HG03378 (cell line): ENCODE data around the gene UBR3.
"Not testable (repeated sequence)": the region's sequence is repeated elsewhere in the genome, so short reads cannot be mapped to it uniquely, and the experiment has no call there.

Experiments
- ATAC-seq: cut with Tn5 transposase; IDR thresholded peaks from one replicate; pipeline ENCODE4 v1.9.1; 2021; ENCODE audit warnings: mild to moderate bottlenecking, moderate library complexity; ENCODE audit not compliant: unreplicated experiment

The UBR3 gene, protein sequence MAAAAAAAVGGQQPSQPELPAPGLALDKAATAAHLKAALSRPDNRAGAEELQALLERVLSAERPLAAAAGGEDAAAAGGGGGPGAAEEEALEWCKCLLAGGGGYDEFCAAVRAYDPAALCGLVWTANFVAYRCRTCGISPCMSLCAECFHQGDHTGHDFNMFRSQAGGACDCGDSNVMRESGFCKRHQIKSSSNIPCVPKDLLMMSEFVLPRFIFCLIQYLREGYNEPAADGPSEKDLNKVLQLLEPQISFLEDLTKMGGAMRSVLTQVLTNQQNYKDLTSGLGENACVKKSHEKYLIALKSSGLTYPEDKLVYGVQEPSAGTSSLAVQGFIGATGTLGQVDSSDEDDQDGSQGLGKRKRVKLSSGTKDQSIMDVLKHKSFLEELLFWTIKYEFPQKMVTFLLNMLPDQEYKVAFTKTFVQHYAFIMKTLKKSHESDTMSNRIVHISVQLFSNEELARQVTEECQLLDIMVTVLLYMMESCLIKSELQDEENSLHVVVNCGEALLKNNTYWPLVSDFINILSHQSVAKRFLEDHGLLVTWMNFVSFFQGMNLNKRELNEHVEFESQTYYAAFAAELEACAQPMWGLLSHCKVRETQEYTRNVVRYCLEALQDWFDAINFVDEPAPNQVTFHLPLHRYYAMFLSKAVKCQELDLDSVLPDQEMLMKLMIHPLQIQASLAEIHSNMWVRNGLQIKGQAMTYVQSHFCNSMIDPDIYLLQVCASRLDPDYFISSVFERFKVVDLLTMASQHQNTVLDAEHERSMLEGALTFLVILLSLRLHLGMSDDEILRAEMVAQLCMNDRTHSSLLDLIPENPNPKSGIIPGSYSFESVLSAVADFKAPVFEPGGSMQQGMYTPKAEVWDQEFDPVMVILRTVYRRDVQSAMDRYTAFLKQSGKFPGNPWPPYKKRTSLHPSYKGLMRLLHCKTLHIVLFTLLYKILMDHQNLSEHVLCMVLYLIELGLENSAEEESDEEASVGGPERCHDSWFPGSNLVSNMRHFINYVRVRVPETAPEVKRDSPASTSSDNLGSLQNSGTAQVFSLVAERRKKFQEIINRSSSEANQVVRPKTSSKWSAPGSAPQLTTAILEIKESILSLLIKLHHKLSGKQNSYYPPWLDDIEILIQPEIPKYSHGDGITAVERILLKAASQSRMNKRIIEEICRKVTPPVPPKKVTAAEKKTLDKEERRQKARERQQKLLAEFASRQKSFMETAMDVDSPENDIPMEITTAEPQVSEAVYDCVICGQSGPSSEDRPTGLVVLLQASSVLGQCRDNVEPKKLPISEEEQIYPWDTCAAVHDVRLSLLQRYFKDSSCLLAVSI (N-terminal part only)

DNA sequence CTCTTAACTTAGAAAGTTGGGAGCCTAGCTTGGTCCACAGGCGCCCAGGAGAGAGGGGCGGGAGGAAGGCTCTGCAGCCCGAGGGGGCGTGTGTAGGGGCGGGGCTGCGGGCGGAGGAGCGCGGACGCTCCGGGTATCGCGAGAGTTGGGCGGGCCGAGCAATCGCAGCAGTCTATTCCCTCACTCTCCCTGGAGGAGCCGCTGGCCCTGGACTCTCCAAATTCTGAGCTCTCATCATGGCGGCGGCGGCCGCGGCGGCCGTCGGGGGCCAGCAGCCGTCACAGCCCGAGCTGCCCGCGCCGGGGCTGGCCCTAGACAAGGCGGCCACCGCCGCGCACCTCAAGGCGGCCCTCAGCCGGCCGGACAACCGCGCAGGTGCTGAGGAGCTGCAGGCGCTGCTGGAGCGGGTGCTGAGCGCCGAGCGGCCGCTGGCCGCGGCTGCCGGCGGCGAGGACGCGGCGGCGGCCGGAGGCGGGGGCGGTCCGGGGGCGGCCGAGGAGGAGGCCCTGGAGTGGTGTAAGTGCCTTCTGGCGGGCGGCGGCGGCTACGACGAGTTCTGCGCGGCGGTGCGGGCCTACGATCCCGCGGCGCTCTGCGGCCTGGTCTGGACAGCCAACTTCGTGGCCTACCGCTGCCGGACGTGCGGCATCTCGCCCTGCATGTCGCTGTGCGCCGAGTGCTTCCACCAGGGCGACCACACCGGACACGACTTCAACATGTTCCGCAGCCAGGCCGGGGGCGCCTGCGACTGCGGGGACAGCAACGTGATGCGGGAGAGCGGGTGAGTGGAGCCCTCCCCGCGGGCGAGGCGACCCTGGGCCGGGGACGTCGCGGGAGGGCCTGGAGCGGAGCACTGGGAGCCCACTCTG lies at the start of gene UBR3:
Gene UBR3 (plus strand): TSS at position 183 of the 869 bp plus-strand sequence. CDS start 54 bp downstream, at position 237.
- ATAC-seq, result peak; percentile 80

DNA sequence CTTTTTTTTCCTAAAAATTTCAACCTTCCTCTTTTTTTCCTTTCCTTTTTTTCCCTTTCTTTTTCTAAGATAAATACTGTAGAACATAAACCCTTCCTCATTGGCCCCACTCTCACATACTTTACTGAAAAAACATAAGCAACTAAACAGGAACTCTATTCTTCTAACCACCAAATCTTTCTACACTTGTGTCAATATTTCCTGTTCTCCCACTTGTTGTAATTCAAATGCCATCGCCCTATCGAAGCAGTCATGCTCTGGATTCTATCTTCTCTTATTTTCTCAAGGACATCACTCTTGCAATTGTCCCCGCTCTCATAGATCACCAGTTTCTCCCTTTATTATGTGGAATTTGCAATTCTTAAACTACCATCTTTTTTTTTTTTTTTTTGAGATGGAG lies 48.8 kb upstream of the UBR3 start:
- no peak for ATAC-seq

DNA sequence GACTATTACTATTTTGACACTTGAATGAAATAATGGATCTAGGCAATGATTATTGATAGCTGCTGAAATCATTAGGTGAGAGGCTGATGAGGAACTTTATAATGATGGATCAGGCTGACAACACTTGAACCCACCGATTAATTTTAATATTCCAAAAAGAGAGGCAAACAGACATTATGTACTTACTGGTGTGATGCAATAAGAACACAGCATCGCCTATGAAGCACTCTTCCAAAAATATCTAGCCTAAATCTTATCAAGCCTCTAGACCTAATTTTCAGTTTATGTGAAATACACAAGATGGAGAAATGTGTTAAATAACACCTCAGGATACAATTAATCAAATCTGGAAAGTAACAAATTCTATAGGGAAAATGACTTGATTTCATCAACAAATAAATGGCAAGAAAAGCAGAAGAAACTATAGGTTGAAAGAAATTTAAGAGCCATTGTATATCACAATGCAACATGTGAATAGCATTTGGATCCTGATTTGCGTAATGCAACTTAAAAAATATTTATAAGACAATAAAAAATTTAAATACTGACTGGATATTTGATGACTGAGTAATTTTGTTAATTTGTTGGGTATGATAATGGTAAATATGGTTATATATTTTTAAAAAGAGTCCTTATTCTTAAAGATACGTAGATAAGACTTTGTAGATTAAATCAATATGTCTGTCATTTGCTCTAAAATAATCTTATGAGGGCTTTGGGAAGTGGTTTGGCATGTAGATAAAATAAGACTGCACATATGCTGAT lies 45.8 kb upstream of the UBR3 start:
- no peak for ATAC-seq

DNA sequence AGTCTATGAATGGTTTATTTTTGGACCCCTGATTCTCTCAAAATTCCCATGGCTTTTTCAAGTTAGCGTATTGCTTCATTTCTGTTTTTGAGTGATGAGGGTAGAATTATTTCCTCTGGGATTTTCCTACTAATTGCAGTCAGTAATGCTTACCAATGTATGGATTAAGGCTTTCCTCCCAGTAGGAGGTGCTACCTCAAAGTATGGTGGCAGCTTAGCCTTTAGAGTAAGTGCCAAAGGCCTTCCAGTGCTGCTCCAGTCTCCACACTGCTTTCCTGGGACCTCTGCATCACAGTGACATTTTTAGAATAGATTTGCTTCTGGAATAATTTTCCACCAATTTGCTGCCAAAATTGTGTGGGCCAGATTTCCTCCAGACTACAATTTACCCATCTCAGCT lies 44.7 kb upstream of the UBR3 start:
- ATAC-seq, result no peak

DNA sequence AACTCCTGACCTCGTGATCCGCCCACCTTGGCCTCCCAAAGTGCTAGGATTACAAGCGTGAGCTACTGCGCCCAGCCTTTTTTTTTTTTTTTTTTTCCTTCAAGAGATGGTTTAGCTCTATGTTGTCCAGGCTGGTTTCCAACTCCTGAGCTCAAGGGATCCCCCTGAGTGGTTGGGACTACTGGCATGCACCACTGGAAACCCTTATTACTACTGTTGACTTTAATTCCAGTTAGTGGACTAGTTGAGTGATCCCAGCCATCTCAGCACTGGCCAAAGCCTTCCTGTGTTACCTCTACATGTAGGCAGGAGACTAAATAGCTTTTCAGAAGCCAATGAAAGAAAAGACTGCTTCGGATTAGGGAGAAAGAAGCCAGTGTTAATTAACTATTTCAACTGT lies 36.7 kb upstream of the UBR3 start:
- ATAC-seq, result no peak

DNA sequence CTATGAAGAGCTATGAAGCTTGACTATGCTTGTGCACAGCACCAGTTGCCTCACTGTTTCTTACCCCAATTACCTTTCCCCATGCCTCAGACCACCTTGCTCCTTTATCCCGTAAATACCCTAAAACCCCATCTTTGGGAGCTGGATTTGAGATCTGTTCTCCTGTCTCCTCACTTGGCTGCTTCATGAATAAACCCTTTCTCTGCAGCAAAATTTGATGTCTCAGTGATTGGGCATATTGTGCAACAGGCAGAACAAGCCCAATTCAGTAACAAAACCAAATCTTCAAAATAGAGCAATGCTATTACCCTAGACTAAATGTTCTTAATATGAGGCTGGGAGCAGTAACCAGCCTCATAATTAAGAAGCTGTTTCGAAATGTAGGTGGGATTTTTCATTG lies 32.1 kb upstream of the UBR3 start:
- no peak for ATAC-seq

DNA sequence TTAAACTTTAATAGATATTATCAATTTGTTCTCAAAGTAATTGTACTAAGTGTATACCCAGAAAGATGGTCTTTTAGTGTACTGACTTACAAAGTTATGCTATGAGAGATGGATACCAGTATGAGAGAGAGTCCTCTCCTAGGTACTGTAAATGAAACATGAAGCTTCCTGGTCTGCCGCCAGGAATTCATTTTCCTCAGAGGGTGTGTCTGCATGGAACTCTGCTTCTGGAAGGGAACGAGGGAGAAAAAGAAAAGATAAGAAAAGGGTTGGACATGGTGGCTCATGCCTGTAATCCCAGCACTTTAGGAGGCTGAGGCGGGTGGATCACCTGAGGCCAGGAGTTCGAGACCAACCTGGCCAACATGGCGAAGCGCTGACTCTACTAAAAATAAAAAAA lies 30.8 kb upstream of the UBR3 start:
- ATAC-seq, result no peak

DNA sequence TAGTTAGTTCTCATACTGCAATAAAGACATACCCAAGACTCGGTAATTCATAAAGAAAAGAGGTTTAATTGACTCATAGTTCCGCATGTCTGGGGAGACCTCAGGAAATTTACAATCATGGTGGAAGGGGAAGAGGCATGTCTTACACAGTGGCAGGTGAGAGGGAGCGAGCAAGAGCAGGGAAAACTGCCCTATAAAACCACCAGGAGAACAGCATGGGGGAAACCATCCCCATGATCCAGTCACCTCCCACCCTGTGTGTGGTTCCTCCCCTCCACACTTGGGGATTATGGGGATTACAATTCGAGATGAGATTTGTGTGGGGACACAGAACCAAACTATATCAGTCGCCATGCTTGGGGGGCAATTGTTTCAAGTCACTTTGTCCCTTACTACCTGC lies 29.7 kb upstream of the UBR3 start:
- no peak for ATAC-seq

DNA sequence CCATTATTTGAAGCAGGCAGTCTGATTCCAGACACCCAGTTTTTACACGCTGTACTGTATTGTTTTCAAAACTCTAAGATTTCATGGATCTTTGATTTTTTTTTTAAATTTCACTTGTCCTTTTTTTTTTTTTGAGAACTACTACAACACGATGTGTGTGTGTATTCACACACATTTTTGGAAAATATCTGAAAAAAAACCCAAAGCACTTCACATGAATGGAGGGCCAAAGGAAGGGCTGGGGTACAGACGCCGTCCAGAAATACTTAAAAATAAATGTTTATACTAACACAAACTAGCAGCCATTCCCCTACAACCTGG lies 28.9 kb upstream of the UBR3 start:
- ATAC-seq, result no peak

DNA sequence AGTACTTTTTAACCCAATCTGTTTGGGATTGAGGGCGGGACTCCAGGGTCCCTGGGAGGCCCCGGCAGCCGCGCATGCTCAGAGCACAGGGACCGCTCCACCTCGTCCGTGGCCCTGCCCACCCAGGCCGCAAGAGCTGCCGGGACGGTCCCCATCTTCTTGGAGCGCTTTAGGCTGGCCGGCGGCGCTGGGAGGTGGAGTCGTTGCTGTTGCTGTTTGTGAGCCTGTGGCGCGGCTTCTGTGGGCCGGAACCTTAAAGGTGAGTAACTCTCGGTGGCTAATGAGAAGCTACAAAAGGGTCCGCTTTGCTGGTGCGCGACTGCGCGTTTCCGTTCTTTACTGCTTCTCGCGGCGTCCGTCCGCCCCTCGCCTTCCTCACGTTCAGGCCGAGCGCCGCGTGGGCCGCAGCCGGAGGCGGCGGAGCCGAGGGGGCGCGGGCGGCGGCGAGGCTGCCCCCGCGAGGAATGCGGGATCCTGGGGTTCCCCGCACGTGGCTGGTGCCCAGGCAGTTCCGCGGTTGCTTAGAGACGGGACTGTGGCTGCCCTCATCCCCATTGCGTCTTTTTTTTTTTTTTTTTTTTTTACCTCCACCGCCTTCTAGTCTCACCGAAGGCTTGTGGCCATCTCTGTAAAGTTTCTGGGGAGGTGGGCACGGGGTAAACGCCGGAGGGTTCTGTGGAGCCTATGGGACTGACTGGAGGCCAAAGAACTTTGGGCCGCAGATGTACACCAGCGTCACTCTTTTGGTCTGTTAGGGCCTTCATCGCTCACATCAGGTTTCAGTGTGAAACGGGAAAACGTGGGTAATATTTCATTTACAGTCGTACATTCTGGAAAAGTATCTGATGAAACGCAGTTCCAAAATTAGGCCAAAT lies 28.3 kb upstream of the UBR3 start, which contains the start of gene SSB:
Gene SSB (plus strand): TSS at position 154 of the 875 bp plus-strand sequence. CDS start 2,090 bp downstream, outside the sequence.
- peak; percentile 85 for ATAC-seq

DNA sequence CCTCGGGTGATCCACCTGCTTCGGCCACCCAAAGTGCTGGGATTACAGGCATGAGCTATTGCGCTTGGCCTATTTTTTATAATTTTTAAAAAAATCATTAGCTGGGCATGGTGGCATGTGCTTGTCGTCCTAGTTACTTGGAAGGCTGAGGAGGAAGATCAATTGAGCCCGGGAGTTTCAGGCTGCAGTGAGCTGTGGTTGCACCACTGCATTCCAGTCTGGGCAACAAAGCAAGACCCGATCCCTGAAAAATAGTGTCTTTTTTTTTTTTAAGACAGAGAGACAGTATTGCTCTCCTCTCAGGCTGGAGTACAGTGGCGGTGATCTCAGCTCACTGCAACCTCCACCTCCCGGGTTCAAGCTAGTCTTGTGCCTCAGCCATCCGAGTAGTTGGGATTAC lies 23.8 kb upstream of the UBR3 start:
- ATAC-seq, result no peak

DNA sequence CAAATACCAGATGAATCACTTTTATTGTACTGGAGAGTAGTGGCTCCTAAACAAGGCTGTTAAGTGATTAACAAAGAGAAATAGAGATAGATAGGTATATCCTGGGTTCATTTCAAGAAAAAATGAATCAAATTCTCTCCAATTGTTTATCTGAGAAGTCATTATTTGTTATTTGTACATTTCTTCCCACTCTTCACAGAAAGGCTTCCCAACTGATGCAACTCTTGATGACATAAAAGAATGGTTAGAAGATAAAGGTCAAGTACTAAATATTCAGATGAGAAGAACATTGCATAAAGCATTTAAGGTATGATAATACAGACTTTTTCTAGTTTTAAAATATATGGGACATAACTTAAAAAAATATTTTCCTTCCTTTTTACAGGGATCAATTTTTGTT lies 20.7 kb upstream of the UBR3 start:
- no peak for ATAC-seq

DNA sequence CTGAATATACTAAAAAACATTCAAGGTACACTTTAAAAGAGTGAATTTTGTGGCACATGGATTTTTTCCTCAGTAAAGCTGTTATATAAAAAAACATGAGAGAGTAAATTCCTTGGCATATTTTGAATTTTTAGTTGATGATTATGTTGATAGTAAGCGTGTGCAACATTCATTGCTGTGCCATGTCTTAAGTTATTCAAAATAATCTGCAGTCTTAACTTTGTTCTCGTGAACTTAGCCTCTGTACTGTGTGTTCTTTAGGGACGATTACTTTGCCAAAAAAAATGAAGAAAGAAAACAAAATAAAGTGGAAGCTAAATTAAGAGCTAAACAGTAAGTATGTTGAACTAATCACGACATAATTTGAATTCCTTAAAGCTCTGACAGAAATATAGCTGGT lies 19.0 kb upstream of the UBR3 start:
- no peak for ATAC-seq

DNA sequence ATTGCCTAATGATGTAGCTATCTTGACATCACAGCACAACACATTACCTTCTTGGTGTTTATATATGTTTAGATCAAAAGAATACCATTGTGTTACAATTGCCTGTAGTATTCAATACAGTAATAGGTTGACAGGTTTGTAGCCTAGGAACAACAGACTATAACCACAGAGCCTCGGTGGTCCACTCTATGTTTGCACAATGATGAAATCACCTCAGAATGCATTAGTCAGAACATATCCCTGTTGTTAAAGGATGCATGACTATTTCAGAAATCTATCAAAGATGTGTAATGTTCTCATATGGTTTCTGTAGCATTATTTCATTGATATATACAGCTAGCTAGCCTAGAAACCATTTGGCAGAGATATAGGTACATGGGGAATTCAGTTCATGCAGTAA lies 11.4 kb upstream of the UBR3 start:
- ATAC-seq, result no peak

DNA sequence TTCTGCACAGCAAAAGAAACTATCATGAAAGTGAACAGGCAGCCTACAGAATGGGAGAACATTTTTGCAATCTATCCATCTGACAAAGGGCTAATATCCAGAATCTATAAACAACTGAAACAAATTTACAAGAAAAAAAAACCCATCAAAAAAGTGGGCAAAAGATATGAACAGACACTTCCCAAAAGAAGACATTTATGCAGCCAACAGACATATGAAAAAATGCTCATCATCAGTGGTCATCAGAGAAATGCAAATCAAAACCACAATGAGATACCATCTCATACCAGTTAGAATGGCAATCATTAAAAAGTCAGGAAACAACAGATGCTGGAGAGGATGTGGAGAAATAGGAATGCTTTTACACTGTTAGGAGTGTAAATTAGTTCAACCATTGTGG lies 10.3 kb upstream of the UBR3 start:
- ATAC-seq, result not testable (repeated sequence)

DNA sequence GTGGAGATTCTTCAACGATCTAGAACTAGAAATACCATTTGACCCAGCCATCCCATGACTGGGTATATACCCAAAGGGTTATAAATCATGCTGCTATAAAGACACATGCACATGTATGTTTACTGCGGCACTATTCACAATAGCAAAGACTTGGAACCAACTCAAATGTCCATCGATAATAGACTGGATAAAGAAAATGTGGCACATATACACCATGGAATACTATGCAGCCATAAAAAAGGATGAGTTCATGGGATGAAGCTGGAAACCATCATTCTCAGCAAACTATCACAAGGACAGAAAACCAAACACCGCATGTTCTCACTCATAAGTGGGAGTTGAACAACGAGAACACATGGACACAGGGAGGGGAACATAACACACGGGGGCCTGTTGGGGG lies 9.9 kb upstream of the UBR3 start:
- not testable (repeated sequence) for ATAC-seq

DNA sequence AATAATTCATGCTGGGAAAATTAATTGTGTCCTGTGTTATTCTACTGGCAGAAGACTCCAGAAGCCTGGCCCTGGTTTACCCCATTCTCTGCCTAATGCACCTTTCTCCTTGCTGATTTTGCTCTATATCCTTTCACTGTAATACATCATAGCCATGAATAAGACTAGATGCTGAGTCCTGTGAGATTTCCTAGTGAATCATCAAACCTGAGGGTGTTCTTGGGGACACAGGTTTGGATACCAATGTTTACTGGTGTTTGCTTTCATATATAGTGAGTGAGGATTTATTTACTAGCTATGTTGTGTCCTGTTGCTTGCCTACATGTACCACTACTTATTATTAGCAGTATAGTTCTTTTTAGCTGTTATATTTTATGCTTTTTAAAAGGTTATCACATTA lies 9.0 kb upstream of the UBR3 start:
- ATAC-seq, result no peak

DNA sequence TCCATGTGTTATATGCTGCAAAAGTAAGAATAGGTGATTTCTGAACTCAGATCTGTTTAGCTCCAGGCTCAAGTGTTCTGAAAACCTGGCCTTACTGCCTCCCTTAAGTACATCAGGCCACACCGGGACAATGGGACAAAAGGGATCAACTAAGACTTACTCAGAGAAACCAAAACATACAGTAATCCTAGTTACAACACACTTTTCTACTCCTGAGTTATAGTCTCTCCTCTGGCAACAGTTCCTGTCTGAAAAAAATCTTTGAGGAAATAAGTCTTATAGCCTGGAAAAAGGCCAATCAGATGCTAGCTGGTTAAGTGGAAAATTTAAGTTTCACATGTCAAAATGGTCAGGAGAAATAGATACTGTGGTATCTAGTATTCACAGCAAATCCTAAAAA lies 8.1 kb upstream of the UBR3 start:
- ATAC-seq, result no peak

DNA sequence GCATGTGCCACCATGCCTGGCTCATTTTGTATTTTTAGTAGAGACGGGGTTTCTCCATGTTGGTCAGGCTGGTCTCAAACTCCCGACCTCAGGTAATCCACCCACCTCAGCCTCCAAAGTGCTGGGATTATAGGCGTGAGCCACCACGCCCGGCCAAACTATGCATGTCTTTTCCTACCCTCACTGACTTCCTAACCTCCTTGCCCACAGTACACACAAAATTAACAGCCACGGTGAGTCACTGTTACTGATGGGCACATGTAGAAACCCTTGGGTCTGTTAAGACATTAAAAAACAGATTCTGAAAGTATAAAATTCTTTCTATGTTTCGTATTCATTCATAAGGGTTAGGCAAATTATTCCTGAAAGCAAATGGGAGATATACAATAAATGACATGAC lies 7.2 kb upstream of the UBR3 start:
- not testable (repeated sequence) for ATAC-seq
